NCI-H2081 (cell line): ENCODE measurements around the gene CRB2.

Experiments used
- DNase-seq, 2 experiments: peaks; one replicate each; lab custom pipeline; 2025; lab: John Stamatoyannopoulos, UW

The CRB2 gene

DNA sequence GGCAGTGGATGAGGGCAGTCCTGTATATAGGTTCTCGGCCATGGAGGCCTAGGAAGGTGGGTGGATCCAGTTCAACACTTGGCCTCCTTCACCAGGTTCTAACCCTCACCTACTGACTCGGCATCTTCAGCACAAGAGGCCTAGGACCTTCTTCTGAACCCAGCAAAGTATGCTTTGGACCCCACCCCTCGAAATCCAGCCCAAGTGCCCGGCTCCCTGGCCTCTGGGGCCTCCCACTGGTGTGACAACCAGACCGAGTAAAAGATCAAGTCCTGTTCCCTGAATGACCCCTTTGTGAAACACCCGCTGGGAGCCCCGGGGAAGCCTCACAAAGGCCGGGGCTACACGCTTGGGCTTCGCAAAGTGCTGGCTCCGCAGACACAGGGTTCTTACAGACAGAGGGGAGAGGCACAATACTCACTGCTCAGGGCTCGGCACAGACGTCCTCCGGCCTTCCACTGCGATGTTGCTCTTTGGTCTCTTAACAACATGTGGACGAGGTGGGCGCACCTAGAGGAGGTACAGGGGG lies 47.0 kb downstream of the CRB2 start:
- DNase-seq: no peak

DNA sequence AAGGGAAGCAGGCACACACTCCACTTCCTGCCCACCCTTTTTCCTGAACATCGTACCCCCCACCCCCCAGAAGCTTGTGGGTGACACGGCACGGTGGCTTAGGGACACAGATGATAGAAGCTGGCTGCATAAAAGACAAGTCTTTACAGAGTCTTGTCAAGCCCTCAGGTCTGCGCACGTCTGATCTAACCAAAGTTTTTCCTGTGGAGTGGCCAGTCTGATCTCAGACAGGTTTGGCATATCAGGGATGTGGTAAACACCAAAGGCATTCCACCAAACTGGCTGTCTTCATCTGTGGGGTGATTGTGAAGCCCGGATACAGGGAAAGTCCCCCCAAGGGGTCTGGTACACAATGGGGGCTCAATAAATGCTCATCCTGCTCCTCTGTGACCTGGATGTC lies 50.0 kb downstream of the CRB2 start:
- DNase-seq: no peak

GRCh38 chr9:123406691-123407216 lies 50.8 kb downstream of the CRB2 start:
- DNase-seq: peak; percentile 14 to 65

GRCh38 chr9:123407217-123407851 lies 51.3 kb downstream of the CRB2 start:
- DNase-seq: no peak

DNA sequence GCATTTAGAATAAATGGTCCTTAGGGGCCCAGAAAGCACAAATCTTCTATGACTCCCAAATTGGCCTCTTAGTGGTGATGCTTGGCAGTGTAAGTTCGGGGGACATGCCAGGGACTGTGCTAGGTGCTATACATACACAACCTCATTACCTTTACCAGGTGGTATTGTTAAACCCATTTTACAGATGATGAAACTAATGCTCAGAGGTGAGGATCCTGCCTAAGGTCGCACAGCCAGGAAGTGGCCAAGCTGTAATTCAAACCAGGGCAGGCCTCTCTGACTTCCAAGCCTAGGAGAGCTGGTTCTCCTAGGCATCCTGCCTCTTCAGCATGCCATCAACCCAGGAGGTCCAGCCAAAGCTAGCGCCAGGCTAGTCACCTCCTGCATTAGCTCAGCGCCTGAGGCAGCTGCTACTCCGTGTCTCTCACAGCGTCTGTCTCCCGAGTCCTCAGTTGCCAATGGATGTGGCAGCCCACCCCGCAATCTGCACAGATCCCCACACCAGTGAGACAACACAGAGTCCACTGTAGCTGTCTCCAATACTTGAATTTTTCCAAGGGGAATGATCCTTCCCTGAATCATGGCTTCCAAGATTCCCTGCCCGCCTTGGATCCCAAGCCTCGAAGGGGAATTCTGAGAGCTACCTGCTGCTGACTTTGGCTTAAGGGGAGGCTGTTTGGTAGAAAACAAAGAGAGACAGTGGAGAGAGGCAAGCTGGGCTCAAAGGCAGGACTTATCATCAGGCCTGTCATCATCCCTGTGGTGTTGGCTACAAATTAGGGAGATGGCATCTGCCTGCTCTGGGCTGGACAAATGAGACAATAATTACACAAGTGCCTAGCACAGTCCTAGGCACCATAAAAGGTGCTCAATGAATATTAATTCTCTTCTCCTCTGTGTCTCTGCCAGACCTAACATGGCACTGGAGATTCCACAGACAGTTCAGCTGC lies 52.6 kb downstream of the CRB2 start:
- no peak for DNase-seq

GRCh38 chr9:123410281-123410910 lies 54.4 kb downstream of the CRB2 start:
- no peak for DNase-seq

- DNase-seq: no peak
Observed at GRCh38 chr9:123411191-123411590, 55.2 kb downstream of the CRB2 start.

DNA sequence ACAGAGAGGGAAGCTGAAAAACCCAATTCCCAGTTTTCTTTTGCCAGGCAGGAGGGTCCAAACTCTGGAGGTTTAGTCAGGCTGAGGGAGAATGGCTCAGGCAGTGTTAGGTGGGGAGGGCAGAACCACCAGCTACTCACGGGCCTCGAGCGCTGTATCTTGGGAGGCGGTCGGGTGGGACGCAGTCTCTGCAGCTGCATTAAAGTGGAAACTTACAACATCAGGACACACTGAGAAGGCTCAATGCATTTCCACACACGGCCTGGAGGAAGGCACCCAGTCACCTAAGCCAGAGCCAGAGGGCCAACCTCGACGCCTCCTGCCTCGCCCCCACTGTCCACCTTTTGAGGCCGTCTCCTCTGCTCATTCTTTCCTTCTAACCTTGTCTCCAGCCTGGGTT lies 55.6 kb downstream of the CRB2 start:
- DNase-seq: no peak

DNA sequence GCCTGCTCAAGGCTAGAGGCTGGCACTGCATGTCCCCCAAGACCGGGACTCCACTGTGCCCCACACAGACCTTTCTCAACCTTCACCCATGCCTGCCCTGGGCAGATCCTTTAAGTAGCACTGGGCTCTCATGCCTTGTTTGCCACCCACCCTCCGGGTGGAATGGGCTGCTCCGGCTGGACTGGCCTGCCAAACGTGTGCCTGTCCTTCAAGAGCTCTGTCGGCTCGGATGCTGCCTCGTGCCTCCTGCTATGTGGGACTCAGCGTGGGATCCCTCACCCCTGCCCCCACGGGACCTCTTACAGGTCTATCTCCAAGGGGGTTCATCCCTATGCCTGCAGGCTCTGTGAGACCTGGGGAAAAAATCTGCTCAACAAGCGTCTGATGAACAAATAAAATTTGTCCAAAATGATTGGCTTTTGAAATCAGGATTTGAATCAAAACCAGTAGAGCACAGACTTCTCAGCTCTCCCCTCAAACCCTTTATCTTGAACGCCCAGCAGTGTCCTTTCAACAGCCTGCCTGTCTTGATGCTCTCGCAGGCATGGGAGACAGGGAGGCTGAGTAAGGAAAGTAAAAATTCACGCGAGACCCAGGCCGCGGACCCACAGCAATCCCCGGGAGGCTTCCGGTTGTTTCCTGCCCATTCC lies 56.3 kb downstream of the CRB2 start:
- no peak for DNase-seq

- DNase-seq: no peak
Observed at GRCh38 chr9:123414204-123414603, 58.2 kb downstream of the CRB2 start.

GRCh38 chr9:123414936-123415930 lies 59.2 kb downstream of the CRB2 start:
- no peak for DNase-seq

GRCh38 chr9:123416176-123416575 lies 60.2 kb downstream of the CRB2 start:
- DNase-seq: no peak

DNA sequence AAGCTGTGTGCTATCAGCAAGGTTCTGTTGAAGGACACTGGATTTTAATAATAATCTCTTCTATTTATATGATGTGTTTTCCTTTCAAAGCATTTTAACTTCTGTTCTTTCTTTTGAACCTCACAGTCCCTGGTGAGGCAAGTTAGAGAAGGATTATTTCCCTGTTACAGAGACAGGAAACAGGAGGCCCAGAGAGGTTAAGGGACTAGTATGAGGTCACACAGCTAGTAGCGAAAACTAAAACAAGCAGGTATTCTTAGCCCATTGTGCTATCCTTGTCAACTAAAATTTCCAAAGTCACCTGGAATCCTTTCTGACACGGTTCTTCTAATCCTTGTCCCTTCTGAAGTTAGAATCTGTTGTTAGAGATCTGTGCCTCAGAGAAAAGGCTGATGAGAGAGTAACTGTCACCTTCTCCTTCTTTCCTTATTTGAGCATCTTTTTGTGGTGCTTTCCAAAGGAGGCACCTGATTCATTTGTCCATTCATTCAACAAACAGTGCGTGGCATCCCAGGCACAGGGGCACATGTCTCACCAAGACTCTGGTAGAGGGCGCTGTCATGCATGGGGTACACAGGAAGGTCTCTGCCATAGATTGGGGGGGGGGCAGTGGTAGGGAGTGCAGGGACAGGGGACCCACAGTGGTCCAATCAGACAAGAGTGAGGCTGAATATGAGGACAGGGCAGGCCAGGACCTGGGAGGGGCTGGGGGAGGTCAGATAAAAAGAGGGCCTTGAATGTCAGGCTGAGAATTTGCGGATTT lies 61.5 kb downstream of the CRB2 start:
- DNase-seq: no peak

GRCh38 chr9:123418052-123418430 lies 62.0 kb downstream of the CRB2 start:
- DNase-seq: no peak

DNA sequence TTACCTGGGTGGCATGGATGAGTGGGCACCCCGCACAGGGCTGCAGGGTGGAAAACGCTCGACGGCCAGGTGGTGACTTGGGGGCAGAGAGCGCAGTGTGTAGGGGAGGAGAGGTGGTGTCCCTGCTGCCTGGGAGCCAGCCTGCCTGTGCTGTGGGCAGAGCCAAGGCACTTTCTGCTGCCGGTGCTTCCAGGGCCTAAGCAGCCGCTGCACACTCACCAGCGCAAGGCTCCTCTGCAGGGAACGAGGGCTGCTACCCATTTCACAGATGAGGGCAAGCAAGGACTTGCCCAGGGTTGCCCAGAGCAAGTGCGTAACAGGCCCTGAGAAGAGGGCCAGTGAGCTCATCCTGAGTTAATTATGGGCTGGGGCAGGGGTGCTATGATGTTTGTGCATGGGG lies 62.5 kb downstream of the CRB2 start:
- DNase-seq: no peak

GRCh38 chr9:123419091-123419490 lies 63.1 kb downstream of the CRB2 start:
- DNase-seq: no peak

GRCh38 chr9:123419721-123420591 lies 64.0 kb downstream of the CRB2 start:
- DNase-seq: no peak

DNA sequence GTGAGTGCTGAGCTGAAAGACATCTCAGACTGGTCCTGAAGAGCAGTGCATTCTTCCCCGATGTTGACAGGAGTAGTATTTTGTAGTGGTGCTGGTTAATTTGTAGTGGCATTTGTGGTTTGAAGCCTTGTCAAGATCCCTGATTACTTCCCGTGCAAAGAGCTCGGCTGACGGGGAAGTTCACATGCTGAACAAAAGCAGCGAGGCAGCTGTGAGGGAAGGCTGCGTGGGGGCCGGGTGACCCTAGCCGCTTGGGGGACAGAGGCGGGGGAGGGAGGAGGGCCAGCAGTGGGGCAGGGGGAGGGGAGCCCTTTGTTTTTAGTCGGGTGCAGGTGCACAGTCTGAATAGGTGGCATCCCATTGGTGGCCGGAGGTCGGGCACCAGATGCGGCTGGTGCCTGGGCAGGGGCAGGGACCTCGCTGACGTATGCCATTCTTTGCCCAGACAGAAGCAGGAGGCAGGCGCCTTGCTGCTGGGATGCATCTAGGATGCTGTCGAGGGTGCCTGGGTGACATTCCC lies 64.7 kb downstream of the CRB2 start:
- DNase-seq: no peak

- no peak for DNase-seq
Observed at GRCh38 chr9:123421186-123421585, 65.2 kb downstream of the CRB2 start.
